ENCODE results near the gene STK11.

The STK11 gene

GRCh38 chr19:1181606-1182005 lies 24.0 kb upstream of the STK11 start:
- no peak overlapping the region for H3K4me3 ChIP-seq (ENCODE audit: low read length)
- no peak overlapping the region for H3K9ac ChIP-seq (ENCODE audit: low read length)
- no peaks in the 10 kb centered on the region for H3K9me3 ChIP-seq (ENCODE audit: insufficient read depth, low read length)
- H2AFZ ChIP-seq (ENCODE audit: low read depth, low read length), result no peak overlapping the region
- TF ChIP-seq EZH2phosphoT487 (IDR thresholded peaks at IDR 0.05; ENCODE audit: low read depth), result no peak
- TF ChIP-seq CTCF (IDR thresholded peaks at IDR 0.05; ENCODE audit: low read depth, low read length), result no peak
- no peak overlapping the region for H3K4me2 ChIP-seq (ENCODE audit: low read length)
- no peak overlapping the region for H3K27ac ChIP-seq (ENCODE audit: low read length)
- H3K27me3 ChIP-seq (ENCODE audit: low read depth, low read length), result no peaks in the 10 kb centered on the region
- H4K20me1 ChIP-seq (ENCODE audit: insufficient read depth, low read length), result no peaks in the 10 kb centered on the region
- H3K4me1 ChIP-seq (ENCODE audit: low read length), result peaks cover 43% of the 10 kb centered on the region
- H3K36me3 ChIP-seq (replicated peaks; ENCODE audit: low read depth, low read length), result no peaks in the 10 kb centered on the region
- no peaks in the 10 kb centered on the region for H3K79me2 ChIP-seq (ENCODE audit: low read length)

- Histone ChIP-seq H3K4me1 (ENCODE audit: low read length) (peaks cover 43% of the 10 kb centered on the region), H4K20me1 (ENCODE audit: insufficient read depth, low read length) (no peaks in the 10 kb centered on the region), H3K9me3 (ENCODE audit: insufficient read depth, low read length) (no peaks in the 10 kb centered on the region), H2AFZ (ENCODE audit: low read depth, low read length) (no peak overlapping the region), H3K79me2 (ENCODE audit: low read length) (no peaks in the 10 kb centered on the region), H3K4me2 (ENCODE audit: low read length) (no peak overlapping the region), H3K36me3 (replicated peaks; ENCODE audit: low read depth, low read length) (no peaks in the 10 kb centered on the region), H3K9ac (ENCODE audit: low read length) (no peak overlapping the region), H3K27me3 (ENCODE audit: low read depth, low read length) (no peaks in the 10 kb centered on the region), H3K27ac (ENCODE audit: low read length) (no peak overlapping the region), H3K4me3 (ENCODE audit: low read length) (no peak overlapping the region)
- TF ChIP-seq CTCF (IDR thresholded peaks at IDR 0.05; ENCODE audit: low read depth, low read length) (no peak), EZH2phosphoT487 (IDR thresholded peaks at IDR 0.05; ENCODE audit: low read depth) (no peak)
Observed at GRCh38 chr19:1182068-1182467, 23.5 kb upstream of the STK11 start.

GRCh38 chr19:1182727-1183126 lies 22.9 kb upstream of the STK11 start:
- TF ChIP-seq EZH2phosphoT487 (IDR thresholded peaks at IDR 0.05; ENCODE audit: low read depth) (no peak), CTCF (IDR thresholded peaks at IDR 0.05; ENCODE audit: low read depth, low read length) (no peak)
- Histone ChIP-seq H3K4me2 (ENCODE audit: low read length) (no peak overlapping the region), H3K9ac (ENCODE audit: low read length) (no peak overlapping the region)

GRCh38 chr19:1183543-1184172 lies 21.9 kb upstream of the STK11 start:
- peak overlapping the region; percentile 50; the same call in 1 of the 2 replicates for H3K9ac ChIP-seq (ENCODE audit: low read length)
- peaks cover 43% of the 10 kb centered on the region for H3K4me1 ChIP-seq (ENCODE audit: low read length)
- no peaks in the 10 kb centered on the region for H3K9me3 ChIP-seq (ENCODE audit: insufficient read depth, low read length)
- H3K4me2 ChIP-seq (ENCODE audit: low read length), result peak overlapping the region; percentile 56
- H3K36me3 ChIP-seq (replicated peaks; ENCODE audit: low read depth, low read length), result no peaks in the 10 kb centered on the region
- H4K20me1 ChIP-seq (ENCODE audit: insufficient read depth, low read length), result no peaks in the 10 kb centered on the region
- H3K4me3 ChIP-seq (ENCODE audit: low read length), result peak overlapping the region; percentile 12; the same call in 1 of the 2 replicates
- H3K27me3 ChIP-seq (ENCODE audit: low read depth, low read length), result no peaks in the 10 kb centered on the region
- no peaks in the 10 kb centered on the region for H3K79me2 ChIP-seq (ENCODE audit: low read length)
- TF ChIP-seq CTCF (IDR thresholded peaks at IDR 0.05; ENCODE audit: low read depth, low read length), result no peak
- TF ChIP-seq EZH2phosphoT487 (IDR thresholded peaks at IDR 0.05; ENCODE audit: low read depth), result no peak
- H2AFZ ChIP-seq (ENCODE audit: low read depth, low read length), result peak overlapping the region; percentile 87
- H3K27ac ChIP-seq (ENCODE audit: low read length), result peak overlapping the region; percentile 35

More at GRCh38 chr19:1182727-1183126, 22.9 kb upstream of the STK11 start:
- no peaks in the 10 kb centered on the region for H3K9me3 ChIP-seq (ENCODE audit: insufficient read depth, low read length)
- H2AFZ ChIP-seq (ENCODE audit: low read depth, low read length), result no peak overlapping the region
- H3K4me1 ChIP-seq (ENCODE audit: low read length), result peaks cover 43% of the 10 kb centered on the region
- H3K79me2 ChIP-seq (ENCODE audit: low read length), result no peaks in the 10 kb centered on the region
- no peaks in the 10 kb centered on the region for H4K20me1 ChIP-seq (ENCODE audit: insufficient read depth, low read length)
- H3K4me3 ChIP-seq (ENCODE audit: low read length), result no peak overlapping the region
- no peaks in the 10 kb centered on the region for H3K36me3 ChIP-seq (replicated peaks; ENCODE audit: low read depth, low read length)
- H3K27ac ChIP-seq (ENCODE audit: low read length), result no peak overlapping the region
- H3K27me3 ChIP-seq (ENCODE audit: low read depth, low read length), result no peaks in the 10 kb centered on the region
